IMR-90 (cell line): ENCODE measurements around the gene UBP1.

Source experiments
- BHLHE40 ChIP-seq: fragments of 150-350 bp; IDR thresholded peaks from 2 replicates; pipeline ENCODE4 v1.6.1; 2016; ENCODE audit warnings: mild to moderate bottlenecking, low read depth, low read length
- CEBPB ChIP-seq: IDR thresholded peaks from 2 replicates; pipeline ENCODE4 v1.6.1; 2012; ENCODE audit warnings: low read depth, low read length, improper control_type of control experiment
- CHD1 ChIP-seq: IDR thresholded peaks from 2 replicates; pipeline ENCODE4 v1.6.1; 2012; ENCODE audit warnings: low read depth, low read length, improper control_type of control experiment
- ELK1 ChIP-seq: fragments of 150-350 bp; IDR thresholded peaks from 2 replicates; pipeline ENCODE4 v1.6.1; 2016; ENCODE audit warnings: low read depth, mild to moderate bottlenecking, low read length, moderate library complexity, borderline replicate concordance
- MAFK ChIP-seq: IDR thresholded peaks from 2 replicates; pipeline ENCODE4 v1.6.1; 2012; ENCODE audit warnings: low read depth, low read length, improper control_type of control experiment
- MAZ ChIP-seq: IDR thresholded peaks from 2 replicates; pipeline ENCODE4 v1.6.1; 2012; ENCODE audit warnings: low read depth, mild to moderate bottlenecking, low read length, improper control_type of control experiment, moderate library complexity, borderline replicate concordance
- MXI1 ChIP-seq: IDR thresholded peaks from 2 replicates; pipeline ENCODE4 v1.6.1; 2012; ENCODE audit warnings: low read depth, mild to moderate bottlenecking, low read length, moderate library complexity, borderline replicate concordance
- NFE2L2 ChIP-seq: fragments of 150-350 bp; IDR thresholded peaks from 2 replicates; pipeline ENCODE4 v1.6.1; 2016; ENCODE audit warnings: low read depth, mild to moderate bottlenecking, low read length
- POLR2A ChIP-seq: IDR thresholded peaks from 2 replicates; pipeline ENCODE4 v1.6.1; 2012; ENCODE audit warnings: mild to moderate bottlenecking, low read depth, low read length
- RAD21 ChIP-seq: IDR thresholded peaks from 2 replicates; pipeline ENCODE4 v1.6.1; 2012; ENCODE audit warnings: low read length, improper control_type of control experiment
- RFX5 ChIP-seq: IDR thresholded peaks from 2 replicates; pipeline ENCODE4 v1.8.0; 2012; ENCODE audit warnings: low read depth, mild to moderate bottlenecking, low read length, moderate library complexity
- SMC3 ChIP-seq: fragments of 150-350 bp; IDR thresholded peaks from 2 replicates; pipeline ENCODE4 v1.6.1; 2016; ENCODE audit warnings: low read depth, mild to moderate bottlenecking, antibody characterized with exemption, low read length, moderate library complexity
- USF2 ChIP-seq: fragments of 150-350 bp; IDR thresholded peaks from 2 replicates; pipeline ENCODE4 v1.6.1; 2017; ENCODE audit warnings: mild to moderate bottlenecking, antibody characterized with exemption, low read length, low read depth
- TF ChIP-seq, protein P1 (sequence below): conservative IDR thresholded peaks from 2 replicates; pipeline ENCODE4 v1.5.1; 2012; ENCODE audit warnings: mild to moderate bottlenecking, low read depth, low read length, improper control_type of control experiment

DNA sequence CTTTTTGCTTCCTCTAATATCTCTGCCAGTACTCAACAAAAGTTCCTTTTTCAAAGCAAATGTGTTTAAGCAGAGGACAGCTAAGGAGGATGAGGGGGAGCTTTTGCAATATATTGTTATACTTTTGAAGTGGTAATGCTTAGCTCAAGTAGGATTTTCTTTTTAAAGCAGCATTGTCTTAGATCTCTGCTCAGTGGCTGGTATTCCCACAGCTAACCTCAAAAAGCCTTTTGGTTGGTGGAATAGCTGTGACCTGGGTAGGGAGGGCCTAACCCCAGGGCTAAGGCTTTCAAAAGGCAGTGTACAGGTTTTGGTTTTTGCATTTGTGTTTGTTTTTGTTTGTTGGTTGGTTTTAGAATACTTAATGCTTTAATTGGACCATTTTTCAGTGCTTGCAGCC lies 76.1 kb downstream of the UBP1 start:
- no peak for TF ChIP-seq POLR2A
- TF ChIP-seq, protein P1, sequence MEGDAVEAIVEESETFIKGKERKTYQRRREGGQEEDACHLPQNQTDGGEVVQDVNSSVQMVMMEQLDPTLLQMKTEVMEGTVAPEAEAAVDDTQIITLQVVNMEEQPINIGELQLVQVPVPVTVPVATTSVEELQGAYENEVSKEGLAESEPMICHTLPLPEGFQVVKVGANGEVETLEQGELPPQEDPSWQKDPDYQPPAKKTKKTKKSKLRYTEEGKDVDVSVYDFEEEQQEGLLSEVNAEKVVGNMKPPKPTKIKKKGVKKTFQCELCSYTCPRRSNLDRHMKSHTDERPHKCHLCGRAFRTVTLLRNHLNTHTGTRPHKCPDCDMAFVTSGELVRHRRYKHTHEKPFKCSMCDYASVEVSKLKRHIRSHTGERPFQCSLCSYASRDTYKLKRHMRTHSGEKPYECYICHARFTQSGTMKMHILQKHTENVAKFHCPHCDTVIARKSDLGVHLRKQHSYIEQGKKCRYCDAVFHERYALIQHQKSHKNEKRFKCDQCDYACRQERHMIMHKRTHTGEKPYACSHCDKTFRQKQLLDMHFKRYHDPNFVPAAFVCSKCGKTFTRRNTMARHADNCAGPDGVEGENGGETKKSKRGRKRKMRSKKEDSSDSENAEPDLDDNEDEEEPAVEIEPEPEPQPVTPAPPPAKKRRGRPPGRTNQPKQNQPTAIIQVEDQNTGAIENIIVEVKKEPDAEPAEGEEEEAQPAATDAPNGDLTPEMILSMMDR, result no peak
- no peak for TF ChIP-seq CEBPB
- no peak for TF ChIP-seq USF2
- no peak for TF ChIP-seq MXI1
- TF ChIP-seq MAFK, result no peak
- TF ChIP-seq RFX5, result no peak
- TF ChIP-seq CHD1, result no peak
- TF ChIP-seq MAZ, result no peak
- no peak for TF ChIP-seq RAD21
- no peak for TF ChIP-seq BHLHE40
- no peak for TF ChIP-seq ELK1
- TF ChIP-seq NFE2L2, result no peak
- no peak for TF ChIP-seq SMC3
